HG03460 (cell line): ENCODE results near the gene IREB2.

ENCODE experiments used
- ATAC-seq: cut with Tn5 transposase; IDR thresholded peaks from one replicate; pipeline ENCODE4 v1.9.1; 2021; ENCODE audit not compliant: unreplicated experiment

Gene IREB2

DNA sequence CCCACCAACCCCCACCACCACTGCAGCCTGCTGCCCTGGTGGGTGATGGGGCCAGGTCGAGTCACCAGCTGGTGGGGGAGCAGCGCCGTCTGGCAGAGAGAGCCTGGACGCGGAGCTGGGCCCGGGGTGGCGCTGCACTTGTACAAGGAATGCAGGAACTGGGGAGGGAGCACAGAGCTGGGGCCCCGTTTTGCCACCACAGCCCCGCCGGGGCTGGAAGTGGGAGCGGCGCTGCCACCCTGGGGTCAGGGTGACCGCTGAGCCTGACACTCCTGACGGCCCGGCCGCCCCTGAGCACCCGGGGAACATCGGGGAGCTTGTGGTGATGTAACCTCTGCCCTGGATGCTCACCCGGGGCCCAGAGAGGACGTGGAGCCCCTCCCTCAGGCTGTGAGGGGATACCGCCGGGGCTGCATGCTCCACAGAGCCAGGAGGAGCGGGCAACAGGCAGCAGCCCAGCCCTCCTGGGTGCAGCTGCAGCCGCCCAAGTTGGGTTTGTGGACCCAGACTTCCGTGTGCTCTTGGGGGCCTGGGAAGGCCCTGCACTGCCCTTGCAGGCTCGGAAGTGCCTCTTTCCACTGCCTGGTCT is 32.6 kb upstream of the IREB2 start:
- no peak for ATAC-seq

DNA sequence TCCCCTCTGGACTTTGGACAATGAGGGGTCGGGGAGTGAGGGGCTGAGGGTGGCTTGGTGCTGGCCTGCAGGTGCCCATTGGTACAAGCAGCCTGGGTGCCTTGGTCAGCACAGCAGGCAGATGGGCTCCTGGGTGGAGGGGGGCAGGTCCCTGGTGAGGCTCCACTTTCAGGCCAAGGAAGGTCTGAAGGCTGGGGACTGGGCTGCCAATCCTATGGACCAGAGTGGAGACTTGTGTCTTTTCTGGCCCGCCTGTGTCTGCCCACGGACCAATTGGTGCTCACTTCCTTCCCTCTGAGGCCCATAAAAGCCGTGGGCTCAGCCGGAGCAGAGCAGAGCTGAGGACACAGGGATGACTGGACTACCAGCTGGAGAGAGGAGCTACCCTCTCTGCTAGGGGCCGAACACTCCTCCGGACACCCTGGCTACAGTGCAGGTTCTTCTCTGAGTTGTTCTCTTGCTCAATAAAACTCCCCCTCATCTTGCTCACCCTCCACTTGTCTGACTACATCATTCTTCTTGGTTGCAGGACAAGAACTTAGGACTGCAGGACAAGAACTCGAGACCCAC is 31.9 kb upstream of the IREB2 start:
- ATAC-seq = no peak

DNA sequence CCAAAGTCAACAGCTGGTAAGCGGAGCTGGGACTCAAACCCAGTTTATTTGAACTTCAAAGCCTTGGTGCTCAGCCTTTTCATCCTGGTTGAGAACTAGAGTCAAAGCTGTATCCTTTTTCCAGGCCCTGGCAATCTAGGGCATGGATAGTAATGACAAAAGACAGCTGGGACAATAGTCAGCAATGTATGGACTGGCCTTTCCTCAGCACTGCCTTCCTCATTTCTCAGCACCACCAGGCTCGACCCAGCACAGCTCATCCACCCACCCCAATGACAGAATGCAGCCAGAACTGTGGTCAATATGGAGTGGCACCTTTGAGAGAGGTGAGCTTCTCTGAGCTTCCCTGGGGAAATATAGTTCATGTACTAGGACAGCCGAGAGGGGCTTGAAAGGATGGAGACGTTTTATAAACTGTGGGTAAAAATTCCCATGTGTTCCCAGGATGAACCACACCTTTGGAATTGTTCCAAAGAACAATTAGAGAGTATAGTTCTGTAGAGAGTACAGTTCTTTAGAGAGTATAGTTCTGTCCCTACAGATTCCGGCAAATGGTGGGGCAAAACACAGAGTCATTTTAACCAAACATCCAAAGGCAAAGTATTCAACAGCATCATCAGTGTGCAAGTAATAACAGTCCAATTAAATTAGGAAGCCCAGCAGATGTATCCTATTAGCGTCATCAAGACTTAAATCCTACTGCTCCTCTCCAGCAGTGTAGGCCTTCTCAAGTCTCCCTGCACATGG is 30.2 kb upstream of the IREB2 start:
- no peak for ATAC-seq

DNA sequence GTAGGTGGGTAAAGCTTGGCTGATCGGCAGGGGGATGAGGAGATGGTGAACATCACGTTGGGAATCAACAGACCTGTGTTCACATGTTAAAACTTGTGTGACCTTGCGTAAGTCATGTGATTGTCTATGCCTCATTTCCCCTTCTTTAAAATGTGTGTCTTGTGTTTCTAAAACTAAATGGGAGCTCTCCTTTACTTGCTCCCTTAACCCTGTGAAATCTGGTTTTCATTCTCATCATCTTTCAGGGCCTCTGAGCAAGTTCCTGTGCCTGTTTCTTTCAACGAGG is 29.7 kb upstream of the IREB2 start:
- ATAC-seq = no peak

DNA sequence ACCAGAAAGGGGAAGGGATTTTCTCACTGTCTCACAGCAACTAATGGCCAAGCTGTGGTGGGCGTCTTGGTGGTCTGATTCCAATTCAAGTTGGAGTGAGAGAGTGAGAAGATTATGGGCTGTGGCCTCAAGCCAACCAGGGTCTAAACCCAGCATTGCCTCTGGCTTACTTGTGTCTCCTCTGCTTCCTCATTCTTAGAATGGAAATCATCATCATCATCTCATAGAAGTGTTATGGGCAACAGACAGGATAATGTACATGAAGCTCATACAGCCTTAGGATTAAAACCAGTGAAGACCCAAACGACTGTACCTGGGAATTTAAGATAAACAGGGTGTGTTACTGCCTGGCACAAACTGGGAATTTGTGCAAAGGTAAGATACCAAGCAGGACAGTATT is 29.1 kb upstream of the IREB2 start:
- no peak for ATAC-seq

DNA sequence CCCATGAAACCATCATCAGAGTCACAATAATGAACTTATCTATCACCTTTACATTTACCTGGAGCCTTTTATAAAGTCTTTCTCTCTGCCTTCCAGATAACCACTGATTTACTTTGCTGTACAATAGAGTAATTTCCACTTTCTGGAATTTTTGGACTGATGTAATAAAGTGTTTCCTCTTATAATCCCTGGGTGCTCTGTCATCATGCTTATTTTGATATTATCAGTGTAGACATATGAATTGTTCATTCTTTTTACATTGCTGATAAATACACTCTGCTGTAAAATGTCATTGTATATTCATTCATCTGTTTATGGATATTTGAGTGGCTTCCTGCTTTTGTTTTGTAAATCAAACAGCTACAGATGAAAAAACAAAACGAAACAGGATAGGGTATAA is 27.0 kb upstream of the IREB2 start:
- no peak for ATAC-seq

DNA sequence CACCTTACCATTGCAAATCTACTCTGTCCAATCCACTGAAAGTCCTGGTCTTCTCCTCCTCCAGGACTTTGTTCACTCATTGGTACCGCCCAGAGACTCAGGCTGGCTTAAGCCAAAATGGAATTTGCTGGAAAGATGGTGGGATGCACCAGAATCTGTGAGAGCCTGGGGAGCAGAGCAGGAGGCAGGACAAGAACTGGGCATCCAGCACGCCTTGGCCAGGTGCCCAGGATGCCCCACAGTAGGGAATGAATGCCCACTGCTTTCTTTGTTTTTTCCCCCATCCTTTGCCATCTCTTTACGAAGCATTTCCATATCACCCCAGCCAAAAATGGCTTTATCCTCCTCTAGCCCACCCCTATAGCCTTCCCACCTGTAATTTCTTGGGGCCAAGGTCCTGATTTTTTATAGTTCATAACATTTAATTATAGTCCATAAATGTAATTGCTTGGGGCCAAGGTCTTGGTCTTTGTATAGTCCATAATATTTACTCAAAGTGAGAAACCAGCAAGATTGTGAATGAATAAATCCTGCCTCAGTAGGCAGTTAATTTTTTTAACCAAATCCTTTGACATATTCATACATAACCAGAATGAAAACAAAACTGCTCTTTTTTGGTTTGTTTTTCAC is 23.3 kb upstream of the IREB2 start:
- ATAC-seq = no peak

DNA sequence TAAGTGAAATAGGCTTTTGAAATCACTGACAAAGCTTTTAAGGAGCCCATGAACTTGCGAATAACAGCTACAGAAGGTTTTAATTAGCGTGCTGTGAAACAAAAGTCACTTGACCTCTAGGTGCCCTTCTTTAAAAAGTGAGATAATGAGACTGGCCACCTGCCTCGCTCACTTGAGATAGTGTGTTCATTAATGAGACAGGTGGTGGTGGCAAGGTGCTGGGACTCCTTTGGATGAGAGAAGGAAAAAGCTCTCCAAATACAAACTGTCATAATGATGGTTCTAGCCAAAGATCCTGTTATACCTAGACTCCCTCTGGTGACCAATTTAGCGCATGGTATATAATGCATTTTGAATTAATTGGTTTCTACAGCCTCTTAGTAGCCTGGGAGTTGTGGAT is 22.7 kb upstream of the IREB2 start:
- no peak for ATAC-seq

DNA sequence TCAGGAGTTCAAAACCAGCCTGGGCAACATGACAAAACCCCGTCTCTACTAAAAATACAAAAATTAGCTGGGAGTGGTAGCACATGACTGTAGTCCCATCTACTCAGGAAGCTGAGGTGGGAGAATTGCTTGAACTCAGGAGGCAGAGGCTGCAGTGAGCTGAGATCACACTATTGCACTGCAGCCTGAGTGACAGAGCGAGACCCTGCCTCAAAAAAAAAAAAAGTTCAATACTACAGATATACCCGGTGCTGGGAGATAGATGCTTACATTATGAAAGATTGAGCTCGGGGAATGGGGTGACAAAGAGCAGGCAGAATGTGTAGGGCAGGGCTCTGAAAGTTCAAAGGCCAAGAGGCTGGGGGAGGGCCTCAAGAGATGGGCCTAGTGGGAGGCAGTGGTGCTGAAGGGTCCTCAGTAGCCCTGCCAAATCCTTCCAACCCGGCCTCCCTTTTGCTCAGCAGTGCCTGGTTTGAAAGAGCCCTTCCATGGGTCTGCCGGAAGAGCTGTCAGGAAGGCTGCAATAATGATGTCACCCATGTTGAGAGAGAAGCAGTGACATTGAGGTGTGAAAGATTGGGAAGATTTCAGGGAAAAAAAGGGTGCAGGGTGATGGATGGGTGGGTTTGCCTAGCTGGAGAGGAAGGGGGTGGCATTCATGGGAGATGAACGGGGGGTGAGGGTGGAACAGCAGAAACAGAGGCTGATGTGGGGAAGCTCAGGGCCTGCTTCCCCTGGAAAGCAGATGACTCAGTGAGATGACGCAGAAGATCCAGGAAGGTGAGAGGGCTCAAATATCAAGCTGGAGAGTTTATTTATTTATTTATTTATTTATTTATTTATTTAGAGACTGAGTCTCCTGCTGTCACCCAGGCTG is 20.0 kb upstream of the IREB2 start:
- no peak for ATAC-seq

DNA sequence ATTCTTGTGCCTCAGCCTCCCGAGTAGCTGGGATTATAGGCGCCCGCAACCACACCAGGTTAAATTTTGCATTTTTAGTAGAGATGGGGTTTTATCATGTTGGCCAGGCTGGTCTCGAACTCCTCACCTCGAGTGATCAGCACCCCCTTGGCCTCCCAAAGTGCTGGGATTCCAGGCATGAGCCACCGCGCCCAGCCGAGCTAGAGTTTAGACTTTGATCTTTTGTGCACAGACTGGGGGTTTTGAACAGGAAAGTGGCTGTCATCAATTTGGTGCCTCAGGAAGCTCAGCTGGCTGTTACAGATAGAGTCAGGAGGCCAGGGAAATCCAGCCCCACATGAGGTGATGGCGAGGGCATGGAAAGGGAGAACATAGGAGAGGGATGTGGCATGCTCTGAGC is 19.3 kb upstream of the IREB2 start:
- ATAC-seq = no peak

DNA sequence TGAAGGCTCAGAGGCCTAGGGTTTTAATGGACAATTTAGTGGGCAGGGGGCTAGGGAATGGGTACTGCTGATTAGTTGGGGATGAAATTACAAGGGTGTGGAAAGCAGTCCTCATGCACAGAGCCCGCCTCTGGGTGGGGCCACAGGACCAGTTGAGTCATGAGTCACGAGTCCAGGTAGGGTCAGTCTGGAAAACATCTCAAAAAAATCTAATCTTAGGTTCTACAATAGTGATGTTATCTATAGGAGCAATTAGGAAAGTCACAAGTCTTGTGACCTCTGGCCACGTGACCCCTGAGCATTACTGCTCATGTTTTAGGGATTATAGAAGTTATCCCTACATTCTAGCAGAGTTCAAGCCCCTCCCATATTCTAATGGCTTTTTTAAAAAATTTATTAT is 18.6 kb upstream of the IREB2 start:
- no peak for ATAC-seq

DNA sequence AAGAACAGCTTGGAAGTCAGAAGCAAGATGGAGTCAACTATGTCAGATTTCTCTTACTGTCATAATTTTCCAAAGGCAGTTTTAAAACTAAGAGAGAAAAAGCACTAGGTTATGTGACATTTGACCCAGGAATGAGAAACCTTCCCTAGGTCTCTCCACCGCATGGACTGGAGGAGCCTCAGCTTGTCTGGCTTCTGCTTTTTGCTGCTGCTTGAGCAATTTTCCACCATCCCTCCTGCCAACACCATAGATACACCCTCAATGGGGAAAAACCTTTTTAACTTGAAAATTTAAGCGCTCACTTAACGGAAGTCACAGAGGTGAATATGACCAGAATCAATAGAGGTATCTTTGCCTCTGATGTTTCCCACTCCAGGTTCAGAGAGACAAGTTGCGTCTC is 17.8 kb upstream of the IREB2 start:
- no peak for ATAC-seq

DNA sequence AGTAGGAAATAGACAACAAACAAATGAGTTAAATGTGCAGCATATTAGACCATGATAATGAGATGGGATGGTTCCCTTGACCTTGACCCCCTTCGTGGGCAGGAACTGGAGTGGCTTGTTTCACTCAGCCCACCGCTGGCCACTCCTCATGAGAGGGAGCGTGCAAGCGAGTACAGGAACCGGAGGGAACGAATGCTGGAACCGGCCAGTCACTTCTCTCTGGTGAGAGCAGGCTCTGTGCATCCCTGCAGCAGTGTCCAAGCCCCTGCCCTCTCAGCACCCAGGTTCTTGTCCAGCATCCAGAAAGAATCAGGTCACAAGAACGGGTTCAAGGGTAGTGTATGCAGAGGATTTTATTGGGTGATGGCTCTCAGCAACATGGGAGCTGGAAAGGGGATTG is 17.2 kb upstream of the IREB2 start:
- ATAC-seq = no peak

DNA sequence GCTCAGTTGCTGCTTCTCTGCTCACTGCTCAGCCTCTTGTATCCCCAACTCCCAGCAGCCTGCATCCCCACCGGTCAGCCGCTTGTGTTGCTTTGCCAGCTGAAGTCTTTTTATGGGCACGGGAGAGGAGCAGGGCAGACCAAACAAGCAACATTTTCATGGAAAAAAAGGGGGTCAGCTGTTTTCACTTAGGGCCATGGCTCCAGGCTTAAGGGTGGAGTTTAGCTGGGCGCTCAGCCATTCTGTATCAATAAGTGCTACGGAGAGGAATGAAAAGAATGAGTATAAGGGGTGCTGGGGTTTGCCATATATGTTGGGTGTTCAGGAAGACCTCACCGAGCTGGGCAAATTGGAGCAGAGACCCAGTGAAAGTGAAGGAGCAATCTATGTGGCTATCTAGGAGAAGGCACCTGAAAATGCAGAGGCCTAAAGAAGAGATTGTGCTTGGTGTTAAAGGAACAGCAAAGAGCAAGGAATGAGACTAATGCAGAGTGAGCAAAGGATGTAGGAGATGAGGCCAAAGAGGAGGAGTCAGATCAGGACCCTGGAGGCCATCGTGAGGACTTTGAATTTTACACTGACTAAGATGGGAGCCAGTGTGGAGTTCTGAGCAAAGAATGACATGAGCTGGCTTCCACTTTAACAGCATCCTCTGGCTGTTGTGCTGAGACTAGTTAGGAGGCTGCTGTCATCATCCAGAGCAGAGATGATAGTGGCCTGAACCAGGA is 16.6 kb upstream of the IREB2 start:
- ATAC-seq = no peak

DNA sequence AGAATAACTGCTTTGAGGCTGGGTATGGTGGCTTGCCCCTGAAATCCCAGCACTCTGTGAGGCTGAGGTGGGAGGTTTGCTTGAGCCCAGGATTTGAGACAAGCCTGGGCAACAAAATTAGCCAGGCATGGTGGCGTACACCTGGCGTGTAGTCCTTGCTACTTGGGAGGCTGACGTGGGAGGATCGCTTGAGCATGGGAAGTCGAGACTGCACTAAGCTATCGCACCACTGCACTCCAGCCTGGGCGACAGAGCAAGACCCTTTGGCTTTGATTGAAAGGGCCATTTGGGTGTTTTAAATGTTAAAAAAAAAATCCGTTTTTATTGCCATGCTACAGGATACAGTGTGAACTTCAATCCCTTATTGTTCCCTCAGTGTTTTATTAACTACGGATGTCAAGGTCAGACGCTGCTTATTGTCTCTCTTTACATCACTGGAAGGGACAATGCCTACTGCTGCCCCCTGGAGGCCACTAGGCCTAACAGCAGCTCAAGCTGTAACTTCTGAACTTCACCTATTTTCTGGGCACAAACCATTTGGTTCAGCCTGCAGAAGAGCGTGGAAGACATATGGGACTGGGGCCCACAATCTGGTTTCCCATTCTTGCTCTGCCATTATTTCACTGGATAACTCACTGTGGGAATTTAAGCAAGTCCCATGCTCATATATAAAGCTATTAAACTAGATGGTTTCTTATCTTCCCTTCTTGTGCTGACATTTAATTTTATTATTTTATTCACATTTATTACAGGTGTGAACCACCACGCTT is 15.3 kb upstream of the IREB2 start:
- ATAC-seq = no peak

DNA sequence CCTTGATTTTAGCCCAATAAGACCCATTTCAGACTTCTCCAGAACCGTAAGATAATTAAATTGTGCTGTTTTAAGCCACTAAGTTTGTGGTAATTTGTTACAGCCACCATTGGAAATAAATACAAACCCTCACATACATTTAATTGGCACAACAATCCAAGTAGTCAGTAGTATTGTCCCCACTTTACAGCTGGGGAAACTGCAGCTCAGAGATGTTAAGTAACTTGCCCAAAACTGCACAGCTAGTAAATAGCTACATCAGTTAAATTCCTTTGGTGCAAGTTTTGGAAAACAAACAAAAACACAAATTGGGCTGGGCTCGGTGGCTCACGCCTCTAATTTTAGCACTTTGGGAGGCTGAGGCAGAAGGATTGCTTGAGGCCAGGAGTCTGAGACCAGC is 13.3 kb upstream of the IREB2 start:
- no peak for ATAC-seq

DNA sequence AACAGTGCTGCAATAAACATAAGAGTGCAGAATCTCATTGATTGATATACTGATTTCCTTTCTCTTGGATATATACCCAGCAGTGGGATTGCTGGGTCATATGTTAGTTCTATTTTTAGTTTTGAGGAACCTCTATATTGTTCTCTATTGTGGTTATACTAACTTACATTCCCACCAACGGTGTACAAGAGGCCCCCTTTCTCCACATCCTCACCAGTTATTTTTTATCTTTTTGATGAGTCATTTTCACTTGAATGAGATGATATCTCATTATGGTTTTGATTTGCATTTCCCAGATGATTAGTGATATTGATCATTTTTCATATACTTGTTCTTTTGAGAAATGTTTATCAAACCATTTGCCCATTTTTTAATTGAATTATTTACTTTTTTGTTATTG is 12.4 kb upstream of the IREB2 start:
- no peak for ATAC-seq

DNA sequence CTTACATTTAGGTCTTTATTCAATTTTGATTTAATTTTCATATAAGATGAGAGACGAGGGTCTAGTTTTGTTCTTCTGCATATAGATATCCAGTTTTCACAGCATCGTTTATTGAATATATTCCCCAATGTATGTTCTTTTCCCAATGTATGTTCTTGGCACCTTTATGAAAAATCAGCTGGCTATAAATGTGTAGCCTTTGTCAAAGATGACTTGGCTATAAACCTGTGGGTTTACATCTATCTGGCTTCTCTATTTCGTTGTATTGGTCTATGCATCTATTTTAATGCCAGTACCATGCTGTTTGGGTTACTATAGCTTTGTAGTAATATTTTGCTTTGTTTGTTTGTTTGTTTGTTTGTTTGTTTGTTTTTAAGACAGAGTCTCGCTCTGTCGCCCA is 11.7 kb upstream of the IREB2 start:
- no peak for ATAC-seq

DNA sequence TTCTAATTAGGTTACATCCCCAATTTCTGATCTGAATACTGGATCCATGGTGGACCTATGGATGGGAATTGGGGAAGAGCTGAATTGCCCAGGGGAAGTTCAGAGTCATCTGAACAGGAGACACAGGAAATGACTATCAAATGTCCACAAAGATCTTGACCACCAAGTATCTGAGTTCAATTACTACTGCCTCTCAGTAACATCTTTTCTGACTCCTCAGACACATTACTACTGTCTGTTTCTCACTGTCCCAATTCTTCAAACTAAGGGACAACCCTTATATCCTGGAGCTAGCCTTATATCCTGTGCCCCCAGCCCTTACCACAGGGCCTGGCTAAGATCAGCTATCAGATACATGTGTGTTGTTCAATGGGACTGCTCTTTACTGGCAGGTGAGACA is 10.1 kb upstream of the IREB2 start:
- no peak for ATAC-seq

DNA sequence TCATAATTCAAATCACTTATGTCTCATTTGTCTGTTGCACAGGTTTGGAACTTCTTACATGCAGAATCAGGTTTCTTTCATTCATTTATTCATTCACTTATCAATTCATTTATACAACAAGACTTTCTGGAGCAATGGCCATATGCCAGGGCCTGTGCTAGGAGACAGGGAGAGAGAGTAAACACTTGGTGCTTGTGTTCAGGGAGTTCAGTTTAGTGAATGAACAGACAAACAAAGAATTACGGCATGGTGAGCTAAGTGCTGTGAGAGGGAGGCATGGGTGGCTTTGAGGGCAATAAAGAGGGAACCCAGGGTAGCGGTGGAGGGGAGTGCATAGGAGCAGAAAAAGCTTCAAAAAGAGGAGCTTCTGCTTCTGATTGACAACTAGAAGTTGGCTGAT is 8.5 kb upstream of the IREB2 start:
- ATAC-seq = no peak
